Endothelial cell (in vitro differentiated cells): Measurements from ENCODE around the gene NOL9. TPM values are rescaled to one million over a fixed set of nuclear protein-coding genes. Genes with fewer than 3 reads are reported as not detected.

Experiments used
- DNase-seq: peaks from one replicate; pipeline ENCODE4 v3.0.0; 2021; ENCODE audit warnings: low spot score
- H3K27ac Mint-ChIP-seq: one replicate; pipeline ENCODE4 v1.8.0; 2021; ENCODE audit warnings: mixed read lengths, inconsistent platforms; ENCODE audit not compliant: unreplicated experiment
- H3K27me3 Mint-ChIP-seq: one replicate; pipeline ENCODE4 v1.8.0; 2021; ENCODE audit warnings: mild to moderate bottlenecking, moderate library complexity, mixed read lengths, inconsistent platforms; ENCODE audit not compliant: unreplicated experiment
- H3K36me3 Mint-ChIP-seq: one replicate; pipeline ENCODE4 v1.8.0; 2021; ENCODE audit warnings: mild to moderate bottlenecking, low read depth, mixed read lengths, inconsistent platforms; ENCODE audit not compliant: unreplicated experiment
- H3K4me1 Mint-ChIP-seq: one replicate; pipeline ENCODE4 v1.8.0; 2021; ENCODE audit warnings: mild to moderate bottlenecking, mixed read lengths, inconsistent platforms; ENCODE audit not compliant: unreplicated experiment
- H3K4me3 Mint-ChIP-seq: one replicate; pipeline ENCODE4 v1.8.0; 2021; ENCODE audit warnings: mild to moderate bottlenecking, mixed read lengths, inconsistent platforms; ENCODE audit not compliant: unreplicated experiment
- H3K9me3 Mint-ChIP-seq: one replicate; pipeline ENCODE4 v1.8.0; 2021; ENCODE audit warnings: mixed read lengths, inconsistent platforms; ENCODE audit not compliant: unreplicated experiment
- CTCF ChIP-seq: fragments of 200-600 bp; sonication (generic); IDR thresholded peaks from one replicate; pipeline ENCODE4 v1.5.0; 2021; ENCODE audit warnings: antibody characterized with exemption; ENCODE audit not compliant: unreplicated experiment
- total RNA-seq: library from RNA; stranded (reverse); fragmentation: NEBNext Ultra II Directional; extraction: Animal tissue kit (Norgen Biotek cat#: 25700); gene quantifications from one replicate; pipeline ENCODE4 v1.2.1, GENCODE V29; 2021; ENCODE audit not compliant: unreplicated experiment

NOL9 gene
- total RNA-seq, 1 donor from 2014 or later, result 26.9 TPM

- no peak for DNase-seq
- Mint-ChIP-seq H3K4me1 (peaks cover 10% of the 10 kb centered on the region), H3K27me3 (peaks cover 9% of the 10 kb centered on the region), H3K27ac (no peak overlapping the region), H3K9me3 (no peaks in the 10 kb centered on the region), H3K4me3 (no peak overlapping the region), H3K36me3 (peaks cover 4% of the 10 kb centered on the region)
- no peak for TF ChIP-seq CTCF
These were observed 77.8 kb downstream of the NOL9 start for GRCh38 chr1:6476483-6476882.

DNA sequence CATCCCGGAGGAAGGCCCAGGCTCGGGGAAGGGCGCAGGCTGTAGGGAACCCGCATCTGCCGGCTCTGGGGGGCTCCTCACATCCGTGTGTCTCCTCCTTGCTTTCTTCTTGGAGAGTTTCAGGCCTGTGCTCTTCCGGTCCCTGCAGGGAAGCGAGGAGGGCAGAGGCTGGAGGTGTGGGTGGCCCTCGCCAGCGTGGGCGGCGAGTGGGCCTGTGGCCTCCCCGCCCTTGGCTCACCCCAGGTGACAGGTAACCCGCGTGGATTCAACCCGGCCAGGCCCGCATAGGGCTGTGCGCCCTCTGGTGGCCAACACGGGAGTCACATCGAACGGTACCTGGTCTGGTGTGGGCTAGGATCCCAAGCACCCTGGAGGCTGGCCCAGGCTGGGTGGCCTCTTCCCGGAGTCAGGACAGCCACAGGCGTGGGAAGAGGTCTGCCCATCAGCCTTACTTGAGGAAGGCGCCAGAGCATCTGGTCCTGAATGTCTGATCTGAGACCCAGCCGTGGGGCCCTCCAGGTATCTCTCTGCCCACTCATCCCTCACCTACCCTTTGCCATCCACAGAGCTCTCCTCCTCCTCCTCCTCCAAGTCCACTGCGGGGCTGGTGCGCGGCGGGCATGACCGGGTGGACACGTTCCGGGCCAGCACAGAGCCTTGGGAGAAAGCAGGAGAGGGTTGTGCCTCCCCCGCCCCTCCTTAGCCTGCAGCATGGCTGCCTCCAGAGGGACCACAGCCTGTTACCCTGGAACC is 78.8 kb downstream of the NOL9 start:
- peak; percentile 66 for DNase-seq
- no peak overlapping the region for H3K27ac Mint-ChIP-seq
- peak; percentile 94 for TF ChIP-seq CTCF
- peaks cover 9% of the 10 kb centered on the region for H3K27me3 Mint-ChIP-seq
- peaks cover 10% of the 10 kb centered on the region for H3K4me1 Mint-ChIP-seq
- H3K36me3 Mint-ChIP-seq, result peaks cover 4% of the 10 kb centered on the region
- H3K9me3 Mint-ChIP-seq, result no peaks in the 10 kb centered on the region
- H3K4me3 Mint-ChIP-seq, result no peak overlapping the region

- H3K36me3 Mint-ChIP-seq, result peaks cover 8% of the 10 kb centered on the region
- H3K4me1 Mint-ChIP-seq, result peaks cover 10% of the 10 kb centered on the region
- TF ChIP-seq CTCF, result no peak
- H3K9me3 Mint-ChIP-seq, result no peaks in the 10 kb centered on the region
- no peak overlapping the region for H3K4me3 Mint-ChIP-seq
- DNase-seq, result no peak
- H3K27ac Mint-ChIP-seq, result no peak overlapping the region
- H3K27me3 Mint-ChIP-seq, result peaks cover 9% of the 10 kb centered on the region
These were observed 79.5 kb downstream of the NOL9 start for GRCh38 chr1:6474815-6475282.

- DNase-seq, result no peak
- Mint-ChIP-seq H3K27ac (no peak overlapping the region), H3K4me1 (peaks cover 10% of the 10 kb centered on the region), H3K9me3 (no peaks in the 10 kb centered on the region), H3K36me3 (peaks cover 9% of the 10 kb centered on the region), H3K4me3 (no peak overlapping the region), H3K27me3 (peaks cover 10% of the 10 kb centered on the region)
- no peak for TF ChIP-seq CTCF
These were observed 80.1 kb downstream of the NOL9 start for GRCh38 chr1:6473974-6474814.

- Mint-ChIP-seq H3K4me1 (peaks cover 8% of the 10 kb centered on the region), H3K4me3 (no peak overlapping the region), H3K9me3 (no peaks in the 10 kb centered on the region), H3K27ac (no peak overlapping the region), H3K27me3 (peaks cover 16% of the 10 kb centered on the region), H3K36me3 (peaks cover 8% of the 10 kb centered on the region)
- no peak for TF ChIP-seq CTCF
- no peak for DNase-seq
These were observed 81.2 kb downstream of the NOL9 start for GRCh38 chr1:6473156-6473555.
